HepG2 (cell line): Measurements from ENCODE around the gene C20orf204. TPM values are rescaled to one million over a fixed set of nuclear protein-coding genes. Genes with fewer than 3 reads are reported as not detected.

Experiments
- ARID3A ChIP-seq: IDR thresholded peaks from 2 replicates; pipeline ENCODE4 v1.6.1; 2012; ENCODE audit warnings: low read depth, low read length, improper control_type of control experiment
- ASH2L ChIP-seq: fragments of 300-600, 200-600 bp; sonication (generic); IDR thresholded peaks from 2 replicates; pipeline ENCODE4 v1.7.0; 2017; ENCODE audit warnings: low read depth, mild to moderate bottlenecking, moderate library complexity, mixed read lengths, low read length; ENCODE audit not compliant: insufficient read length
- BRCA1 ChIP-seq: sonication (generic); formaldehyde crosslinking; IDR thresholded peaks from 2 replicates; pipeline ENCODE4 v1.4.0; 2020; ENCODE audit warnings: missing genetic modification reagents
- EHMT2 ChIP-seq: fragments of 200-600 bp; sonication (generic); IDR thresholded peaks from 2 replicates; pipeline ENCODE4 v1.7.0; 2017; ENCODE audit warnings: antibody characterized with exemption, low read depth, low read length, borderline replicate concordance
- HNF1B ChIP-seq: sonication (generic); formaldehyde crosslinking; IDR thresholded peaks from 2 replicates; pipeline ENCODE4 v1.5.1; 2020; ENCODE audit warnings: mild to moderate bottlenecking, moderate library complexity, missing genetic modification reagents
- MED1 ChIP-seq: sonication (generic); formaldehyde crosslinking; IDR thresholded peaks from 2 replicates; pipeline ENCODE4 v1.4.0; 2020; ENCODE audit warnings: missing genetic modification reagents
- SIN3B ChIP-seq: fragments of 150-350 bp; IDR thresholded peaks from 2 replicates; pipeline ENCODE4 v1.6.1; 2014; ENCODE audit warnings: low read length
- SP5 ChIP-seq: IDR thresholded peaks from 2 replicates; pipeline ENCODE4 v1.6.1; 2016; ENCODE audit warnings: low read depth, borderline replicate concordance
- TCF12 ChIP-seq, 2 experiments: fragments of 450-650 bp in 1 of 2; sonication (generic) in 1 of 2; formaldehyde crosslinking in 1 of 2; IDR thresholded peaks; 2 replicates each; pipeline versions ENCODE4 v1.6.1 to v1.8.0; 2017 to 2022; ENCODE audit warnings: antibody characterized with exemption in 1 of 2, mild to moderate bottlenecking in 1 of 2, missing genetic modification reagents in 1 of 2, moderate library complexity in 1 of 2
- TFDP1 ChIP-seq: IDR thresholded peaks from 2 replicates; pipeline ENCODE4 v1.6.1; 2016; ENCODE audit warnings: missing compliant biosample characterization, missing genetic modification reagents, borderline replicate concordance
- TGIF2 ChIP-seq: IDR thresholded peaks from 2 replicates; pipeline ENCODE4 v1.6.1; 2016; ENCODE audit warnings: control low read depth, missing compliant biosample characterization
- ZBTB4 ChIP-seq: sonication (generic); formaldehyde crosslinking; IDR thresholded peaks from 2 replicates; pipeline ENCODE4 v1.4.0; 2020; ENCODE audit warnings: missing genetic modification reagents, mild to moderate bottlenecking, borderline replicate concordance
- ZNF138 ChIP-seq: sonication (generic); formaldehyde crosslinking; IDR thresholded peaks from 2 replicates; pipeline ENCODE4 v1.5.0; 2020; ENCODE audit warnings: mild to moderate bottlenecking, low read depth, missing genetic modification reagents
- ZNF20 ChIP-seq: sonication (generic); formaldehyde crosslinking; IDR thresholded peaks from 2 replicates; pipeline ENCODE4 v1.4.0; 2020; ENCODE audit warnings: mild to moderate bottlenecking, moderate library complexity, missing genetic modification reagents
- ZNF205 ChIP-seq: IDR thresholded peaks from 2 replicates; pipeline ENCODE4 v1.6.1; 2018; ENCODE audit warnings: missing biosample characterization, missing genetic modification reagents
- ZNF234 ChIP-seq: sonication (generic); formaldehyde crosslinking; conservative IDR thresholded peaks from 2 replicates; pipeline ENCODE4 v1.5.1; 2020; ENCODE audit warnings: mild to moderate bottlenecking, missing genetic modification reagents
- ZUFSP ChIP-seq: sonication (generic); formaldehyde crosslinking; IDR thresholded peaks from 2 replicates; pipeline ENCODE4 v1.9.0; 2021; ENCODE audit warnings: missing genetic modification reagents, mild to moderate bottlenecking, borderline replicate concordance
- polyA plus RNA-seq, 8 experiments: library from polyadenylated mRNA; depleted of rRNA in 3 of 8; stranded (reverse) in 7 of 8; unstranded in 1 of 8; fragments of >200 nt; fragmentation: Illumina TruSeq in 4 of 8; extraction: Trizol in 4 of 8; gene quantifications; 2 replicates each; pipeline versions ENCODE4 v1.2.1 to v1.2.3, GENCODE V29; 2011 to 2016; ENCODE audit warnings: low read depth in 4 of 8, missing spikeins in 1 of 8, mixed read lengths in 1 of 8; ENCODE audit not compliant: insufficient read depth in 1 of 8
- total RNA-seq, 5 experiments: library from RNA; depleted of rRNA; stranded (reverse); fragments of >200 nt; fragmentation: Illumina TruSeq; extraction: Trizol; gene quantifications; 2 replicates each; pipeline ENCODE4 v1.2.3, GENCODE V29; 2016; ENCODE audit warnings: low read depth in 1 of 5

C20orf204 gene
- total and polyA plus RNA-seq, 2 of the 13 experiments (the other 11 are each of a cell fraction or from before 2014, with no cell fraction given) = 22.1 to 80.0 TPM

GRCh38 chr20:64062596-64063388 lies 26.8 kb downstream of the C20orf204 start, which contains the start of gene TCEA2 (continued):
- TF ChIP-seq EHMT2 (no peak), ZNF20 (0 out of 2 replicates have a peak, but pooled peaks have one; percentile 90), SP5 (CRISPR knock-in tag) (peak; percentile 66; the same call in 1 of the 2 replicates), ARID3A (peak; percentile 42; the same call in 1 of the 2 replicates), ZBTB4 (peak; percentile 90), ZNF234 (CRISPR knock-in tag) (peak; percentile 89), TFDP1 (peak; percentile 90), ASH2L (peak; percentile 68), BRCA1 (peak; percentile 90; the same call in 1 of the 2 replicates), ZNF138 (CRISPR knock-in tag) (peak; percentile 53; the same call in 1 of the 2 replicates), TCF12 (IDR thresholded peaks at IDR 0.05) (no peak), TCF12 (CRISPR knock-in tag; IDR thresholded peaks at IDR 0.05) (peak; percentile 95; the same call in 1 of the 2 replicates), ZUFSP (no peak), ZNF205 (peak; percentile 84), SIN3B (peak; percentile 59; the same call in 1 of the 2 replicates), MED1 (CRISPR knock-in tag) (peak; percentile 61; the same call in 1 of the 2 replicates), TGIF2 (CRISPR knock-in tag) (peak; percentile 90), HNF1B (CRISPR knock-in tag) (peak; percentile 97)
